ENCODE measurements around the gene AKT1.

GRCh38 chr14:104771918-104772706, 23.4 kb downstream of the AKT1 start:
- no peak for TF ChIP-seq EZH2 (IDR thresholded peaks at IDR 0.05; ENCODE audit: borderline replicate concordance, low read depth, low read length, poor library complexity, severe bottlenecking)
- TF ChIP-seq, protein P1, sequence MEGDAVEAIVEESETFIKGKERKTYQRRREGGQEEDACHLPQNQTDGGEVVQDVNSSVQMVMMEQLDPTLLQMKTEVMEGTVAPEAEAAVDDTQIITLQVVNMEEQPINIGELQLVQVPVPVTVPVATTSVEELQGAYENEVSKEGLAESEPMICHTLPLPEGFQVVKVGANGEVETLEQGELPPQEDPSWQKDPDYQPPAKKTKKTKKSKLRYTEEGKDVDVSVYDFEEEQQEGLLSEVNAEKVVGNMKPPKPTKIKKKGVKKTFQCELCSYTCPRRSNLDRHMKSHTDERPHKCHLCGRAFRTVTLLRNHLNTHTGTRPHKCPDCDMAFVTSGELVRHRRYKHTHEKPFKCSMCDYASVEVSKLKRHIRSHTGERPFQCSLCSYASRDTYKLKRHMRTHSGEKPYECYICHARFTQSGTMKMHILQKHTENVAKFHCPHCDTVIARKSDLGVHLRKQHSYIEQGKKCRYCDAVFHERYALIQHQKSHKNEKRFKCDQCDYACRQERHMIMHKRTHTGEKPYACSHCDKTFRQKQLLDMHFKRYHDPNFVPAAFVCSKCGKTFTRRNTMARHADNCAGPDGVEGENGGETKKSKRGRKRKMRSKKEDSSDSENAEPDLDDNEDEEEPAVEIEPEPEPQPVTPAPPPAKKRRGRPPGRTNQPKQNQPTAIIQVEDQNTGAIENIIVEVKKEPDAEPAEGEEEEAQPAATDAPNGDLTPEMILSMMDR (conservative IDR thresholded peaks at IDR 0.05; ENCODE audit: low read depth, low read length) = no peak
